Neural progenitor cell (in vitro differentiated cells): ENCODE measurements around the gene RBP7. TPM values are rescaled to one million over a fixed set of nuclear protein-coding genes. Genes with fewer than 3 reads are reported as not detected.
"Not testable (repeated sequence)": the region's sequence is repeated elsewhere in the genome, so short reads cannot be mapped to it uniquely, and the experiment has no call there.

Source experiments
- DNase-seq: peaks from one replicate; pipeline ENCODE4 v3.0.0-alpha.2; 2016; ENCODE audit warnings: low spot score
- H2AFZ ChIP-seq: fragments of 200-600 bp; sonication (generic); replicated peaks from 2 replicates; pipeline ENCODE4 v1.6.1; 2016; ENCODE audit warnings: antibody characterized with exemption
- H3F3A ChIP-seq: fragments of 200-600 bp; sonication (generic); 2 replicates; pipeline ENCODE4 v1.6.1; 2016; ENCODE audit warnings: antibody characterized with exemption, low read depth
- H3K27ac ChIP-seq: fragments of 200-600 bp; sonication (generic); 2 replicates; pipeline ENCODE4 v1.5.1; 2016; ENCODE audit warnings: mild to moderate bottlenecking
- H3K27me3 ChIP-seq: fragments of 200-600 bp; sonication (generic); 2 replicates; pipeline ENCODE4 v1.6.1; 2016; ENCODE audit warnings: mild to moderate bottlenecking, moderate library complexity
- H3K36me3 ChIP-seq: fragments of 200-600 bp; sonication (generic); 2 replicates; pipeline ENCODE4 v1.5.1; 2016
- H3K4me1 ChIP-seq: fragments of 200-600 bp; sonication (generic); 2 replicates; pipeline ENCODE4 v1.6.1; 2016; ENCODE audit warnings: mixed run types
- H3K4me2 ChIP-seq: fragments of 200-600 bp; sonication (generic); 2 replicates; pipeline ENCODE4 v1.6.1; 2016
- H3K4me3 ChIP-seq: fragments of 200-600 bp; sonication (generic); 2 replicates; pipeline ENCODE4 v1.5.1; 2016
- H3K79me2 ChIP-seq: fragments of 200-600 bp; sonication (generic); 2 replicates; pipeline ENCODE4 v1.6.1; 2016; ENCODE audit warnings: low read depth
- H3K9ac ChIP-seq: fragments of 200-600 bp; sonication (generic); 2 replicates; pipeline ENCODE4 v1.6.1; 2016
- H3K9me3 ChIP-seq: fragments of 200-600 bp; sonication (generic); 2 replicates; pipeline ENCODE4 v1.5.1; 2016; ENCODE audit warnings: low read depth
- H4K20me1 ChIP-seq: fragments of 200-600 bp; sonication (generic); 2 replicates; pipeline ENCODE4 v1.6.1; 2016; ENCODE audit warnings: low read depth
- H3K27ac Mint-ChIP-seq: 3 replicates; pipeline ENCODE4 v1.8.0; 2021; ENCODE audit warnings: mixed read lengths
- H3K27me3 Mint-ChIP-seq: 2 replicates; pipeline ENCODE4 v1.8.0; 2022; ENCODE audit warnings: low read depth, mild to moderate bottlenecking, inconsistent platforms, moderate library complexity, mixed read lengths; ENCODE audit not compliant: insufficient read depth
- H3K36me3 Mint-ChIP-seq: 3 replicates; pipeline ENCODE4 v1.8.0; 2021; ENCODE audit warnings: mixed read lengths
- H3K4me1 Mint-ChIP-seq: 3 replicates; pipeline ENCODE4 v1.8.0; 2021; ENCODE audit warnings: mixed read lengths
- H3K4me3 Mint-ChIP-seq: 3 replicates; pipeline ENCODE4 v1.8.0; 2021; ENCODE audit warnings: mild to moderate bottlenecking, moderate library complexity, mixed read lengths
- H3K9me3 Mint-ChIP-seq: 3 replicates; pipeline ENCODE4 v1.8.0; 2020; ENCODE audit warnings: mixed read lengths
- EZH2 ChIP-seq: fragments of 200-600 bp; sonication (generic); IDR thresholded peaks from 2 replicates; pipeline ENCODE4 v1.6.1; 2017; ENCODE audit warnings: antibody characterized with exemption, mild to moderate bottlenecking, moderate library complexity
- EZH2phosphoT487 ChIP-seq: fragments of 200-600 bp; sonication (generic); IDR thresholded peaks from 2 replicates; pipeline ENCODE4 v1.6.1; 2017; ENCODE audit warnings: antibody characterized with exemption
- total RNA-seq: library from RNA; depleted of rRNA; stranded (reverse); fragments of >200 nt; gene quantifications from 2 replicates; pipeline ENCODE4 v1.2.3, GENCODE V29; 2015; ENCODE audit warnings: low replicate concordance
- TF ChIP-seq, protein P1 (sequence below): fragments of 200-600 bp; sonication (generic); IDR thresholded peaks from 2 replicates; pipeline ENCODE4 v1.5.1; 2017; ENCODE audit warnings: antibody characterized with exemption, mild to moderate bottlenecking

Gene RBP7
- total RNA-seq, 1 donor from 2014 or later: not detected

DNA sequence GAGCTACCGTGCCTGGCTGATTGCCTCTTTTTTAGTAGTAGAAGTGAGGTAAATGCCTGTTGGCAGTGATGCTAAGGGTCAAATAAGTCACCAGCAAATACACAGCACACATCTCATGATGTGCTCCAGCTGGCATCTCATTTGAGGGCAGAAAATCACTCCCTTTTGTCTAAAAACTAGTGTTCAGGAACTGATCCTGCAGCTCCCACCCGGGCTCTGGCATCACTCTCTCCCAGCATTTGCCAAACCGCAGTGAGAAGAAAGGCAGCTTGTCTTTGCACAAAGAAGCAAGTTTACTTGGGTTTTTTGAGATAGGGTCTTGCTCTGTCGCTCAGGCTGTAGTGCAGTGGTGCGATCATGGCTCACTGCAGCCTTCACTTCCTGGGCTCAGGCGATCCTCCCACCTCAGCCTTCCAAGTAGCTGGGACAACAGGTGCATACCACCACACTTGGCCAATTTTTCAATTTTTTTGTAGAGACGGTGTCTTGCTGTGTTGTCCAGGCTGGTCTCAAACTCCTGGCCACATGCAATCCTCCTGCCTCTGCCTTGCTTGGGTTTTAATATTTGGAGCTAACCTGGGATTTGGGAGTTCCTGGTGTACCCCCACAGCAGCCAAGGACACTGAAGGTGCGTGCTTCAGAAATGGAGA lies 4.1 kb downstream of the RBP7 start:
- Histone ChIP-seq H3K79me2 (no peaks in the 10 kb centered on the region), H3K4me3 (no peak overlapping the region), H3F3A (peaks cover 9% of the 10 kb centered on the region), H2AFZ (no peak overlapping the region), H3K9ac (no peak overlapping the region), H3K4me2 (no peak overlapping the region), H3K9me3 (no peaks in the 10 kb centered on the region), H3K4me1 (no peaks in the 10 kb centered on the region), H3K36me3 (no peaks in the 10 kb centered on the region), H3K27ac (no peak overlapping the region), H3K27me3 (peaks cover 52% of the 10 kb centered on the region), H4K20me1 (no peaks in the 10 kb centered on the region)
- H3K27ac Mint-ChIP-seq: peak overlapping the region; percentile 8
- H3K27me3 Mint-ChIP-seq: peaks cover 34% of the 10 kb centered on the region
- peaks cover 7% of the 10 kb centered on the region for H3K4me1 Mint-ChIP-seq
- no peak for DNase-seq
- peaks cover 9% of the 10 kb centered on the region for H3K9me3 Mint-ChIP-seq
- peaks cover 1% of the 10 kb centered on the region for H3K36me3 Mint-ChIP-seq
- TF ChIP-seq, protein P1, sequence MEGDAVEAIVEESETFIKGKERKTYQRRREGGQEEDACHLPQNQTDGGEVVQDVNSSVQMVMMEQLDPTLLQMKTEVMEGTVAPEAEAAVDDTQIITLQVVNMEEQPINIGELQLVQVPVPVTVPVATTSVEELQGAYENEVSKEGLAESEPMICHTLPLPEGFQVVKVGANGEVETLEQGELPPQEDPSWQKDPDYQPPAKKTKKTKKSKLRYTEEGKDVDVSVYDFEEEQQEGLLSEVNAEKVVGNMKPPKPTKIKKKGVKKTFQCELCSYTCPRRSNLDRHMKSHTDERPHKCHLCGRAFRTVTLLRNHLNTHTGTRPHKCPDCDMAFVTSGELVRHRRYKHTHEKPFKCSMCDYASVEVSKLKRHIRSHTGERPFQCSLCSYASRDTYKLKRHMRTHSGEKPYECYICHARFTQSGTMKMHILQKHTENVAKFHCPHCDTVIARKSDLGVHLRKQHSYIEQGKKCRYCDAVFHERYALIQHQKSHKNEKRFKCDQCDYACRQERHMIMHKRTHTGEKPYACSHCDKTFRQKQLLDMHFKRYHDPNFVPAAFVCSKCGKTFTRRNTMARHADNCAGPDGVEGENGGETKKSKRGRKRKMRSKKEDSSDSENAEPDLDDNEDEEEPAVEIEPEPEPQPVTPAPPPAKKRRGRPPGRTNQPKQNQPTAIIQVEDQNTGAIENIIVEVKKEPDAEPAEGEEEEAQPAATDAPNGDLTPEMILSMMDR: no peak
- no peak for TF ChIP-seq EZH2phosphoT487
- TF ChIP-seq EZH2: no peak
- H3K4me3 Mint-ChIP-seq: no peak overlapping the region

GRCh38 chr1:10005248-10005647 lies 8.2 kb downstream of the RBP7 start:
- not testable (repeated sequence) for H3K27ac ChIP-seq, H3K4me3 ChIP-seq, H3K4me1 ChIP-seq, H3K36me3 ChIP-seq, H3K9ac ChIP-seq, H3K27ac Mint-ChIP-seq, H3K79me2 ChIP-seq, H3K4me2 ChIP-seq, H3K4me1 Mint-ChIP-seq, H3K27me3 Mint-ChIP-seq, H3K36me3 Mint-ChIP-seq, H3K9me3 Mint-ChIP-seq, H3F3A ChIP-seq, H4K20me1 ChIP-seq, DNase-seq, H2AFZ ChIP-seq, H3K4me3 Mint-ChIP-seq, H3K9me3 ChIP-seq
- H3K27me3 ChIP-seq: peaks cover 11% of the 10 kb centered on the region

GRCh38 chr1:10007169-10007568 lies 10.1 kb downstream of the RBP7 start:
- no peaks in the 10 kb centered on the region for H4K20me1 ChIP-seq
- DNase-seq: no peak
- Mint-ChIP-seq H3K27ac (no peak overlapping the region), H3K9me3 (no peaks in the 10 kb centered on the region), H3K27me3 (peaks cover 5% of the 10 kb centered on the region), H3K36me3 (no peaks in the 10 kb centered on the region), H3K4me3 (no peak overlapping the region), H3K4me1 (no peaks in the 10 kb centered on the region)
- H3K4me1 ChIP-seq: no peaks in the 10 kb centered on the region
- H3K9me3 ChIP-seq: no peaks in the 10 kb centered on the region
- no peaks in the 10 kb centered on the region for H3K27me3 ChIP-seq
- H3F3A ChIP-seq: no peaks in the 10 kb centered on the region
- no peak overlapping the region for H3K27ac ChIP-seq
- H3K79me2 ChIP-seq: no peaks in the 10 kb centered on the region
- no peak overlapping the region for H3K4me2 ChIP-seq
- H3K36me3 ChIP-seq: no peaks in the 10 kb centered on the region
- H3K4me3 ChIP-seq: no peak overlapping the region
- no peak overlapping the region for H3K9ac ChIP-seq
- TF ChIP-seq, protein P1: no peak
- TF ChIP-seq EZH2phosphoT487 (no peak), EZH2 (no peak)
- no peak overlapping the region for H2AFZ ChIP-seq

- TF ChIP-seq EZH2 (no peak), EZH2phosphoT487 (no peak)
- TF ChIP-seq, protein P1: no peak
- no peak overlapping the region for H3K27ac ChIP-seq
- Mint-ChIP-seq H3K36me3 (no peaks in the 10 kb centered on the region), H3K27me3 (peaks cover 3% of the 10 kb centered on the region), H3K27ac (no peak overlapping the region), H3K9me3 (no peaks in the 10 kb centered on the region), H3K4me3 (no peak overlapping the region), H3K4me1 (no peaks in the 10 kb centered on the region)
- H3K79me2 ChIP-seq: no peaks in the 10 kb centered on the region
- no peaks in the 10 kb centered on the region for H3K9me3 ChIP-seq
- no peak overlapping the region for H3K4me3 ChIP-seq
- H3K27me3 ChIP-seq: no peaks in the 10 kb centered on the region
- no peak overlapping the region for H3K9ac ChIP-seq
- no peaks in the 10 kb centered on the region for H3K36me3 ChIP-seq
- H3F3A ChIP-seq: no peaks in the 10 kb centered on the region
- DNase-seq: no peak
- no peaks in the 10 kb centered on the region for H4K20me1 ChIP-seq
- H2AFZ ChIP-seq: no peak overlapping the region
- no peak overlapping the region for H3K4me2 ChIP-seq
- H3K4me1 ChIP-seq: no peaks in the 10 kb centered on the region
These were observed 17.0 kb downstream of the RBP7 start for GRCh38 chr1:10014016-10014415.
